Adrenal gland (tissue), 12 donors: ENCODE data around the gene ATP6V1A. TPM values are rescaled to one million over a fixed set of nuclear protein-coding genes. Genes with fewer than 3 reads are reported as not detected.

ENCODE experiments used
- DNase-seq, 7 donors: peaks; one replicate each; pipeline ENCODE4 v3.0.0-alpha.2; 2019 to 2020
- H3K27ac ChIP-seq, 5 donors: fragments of 200-600 bp; sonication (generic) in 4 of 5; 1 replicate in 3 of 5; 2 replicates in 2 of 5; pipeline versions ENCODE4 v1.5.1 to v1.8.0; 2016 to 2020; ENCODE audit warnings: mild to moderate bottlenecking in 1 of 5
- H3K27me3 ChIP-seq: fragments of 200-600 bp; 2 replicates; pipeline ENCODE4 v1.8.0; 2021
- H3K36me3 ChIP-seq, 2 donors: fragments of 200-600 bp; replicated peaks in 1 of 2; 1 replicate in 1 of 2; 2 replicates in 1 of 2; pipeline versions ENCODE4 v1.5.1 to v1.8.0; 2018 to 2022
- H3K4me1 ChIP-seq, 2 donors: fragments of 200-600 bp; replicated peaks in 1 of 2; 1 replicate in 1 of 2; 2 replicates in 1 of 2; pipeline versions ENCODE4 v1.5.1 to v1.8.0; 2018 to 2021
- H3K4me3 ChIP-seq, 4 donors: fragments of 200-600 bp; sonication (generic) in 3 of 4; one replicate each; pipeline ENCODE4 v1.5.1; 2016 to 2018
- H3K9me3 ChIP-seq, 3 donors: fragments of 200-600 bp; sonication (generic) in 1 of 3; replicated peaks in 1 of 3; 1 replicate in 2 of 3; 2 replicates in 1 of 3; pipeline versions ENCODE4 v1.5.1 to v1.8.0; 2016 to 2021
- CTCF ChIP-seq, 6 experiments: fragments of 450-650 bp in 4 of 6; fragments of 200-600 bp in 2 of 6; sonication (generic) in 1 of 6; IDR thresholded peaks; 1 replicate in 5 of 6; 2 replicates in 1 of 6; pipeline versions ENCODE4 v1.5.1 to v1.8.0; 2016 to 2021; ENCODE audit warnings: antibody characterized with exemption in 6 of 6, mild to moderate bottlenecking in 2 of 6, moderate library complexity in 1 of 6
- POLR2A ChIP-seq, 2 donors: fragments of 450-650 bp; IDR thresholded peaks; one replicate each; pipeline ENCODE4 v1.6.1; 2017; ENCODE audit warnings: antibody characterized with exemption in 2 of 2, mild to moderate bottlenecking in 2 of 2, moderate library complexity in 1 of 2
- WGBS, 4 donors: extraction: QIAGEN DNeasy Blood & Tissue Kit in 2 of 4; methylation state at CpG; one replicate each; pipeline versions ENCODE4 v1.1.5 to v1.1.7; 2013 to 2017; 5-methylcytosine and 5-hydroxymethylcytosine counted together
- intact Hi-C, 2 donors: fragments of 100-400 bp; cut with DNase I; formaldehyde crosslinking; loops; one replicate each; pipeline versions ENCODE4 v1.14.1 to v1.15.0; 2022 to 2023
- polyA plus RNA-seq, 3 donors: library from polyadenylated mRNA; stranded (reverse); fragments of 200-250 nt in 2 of 3; fragments of 350-450 nt in 1 of 3; fragmentation: Illumina TruSeq in 1 of 3; extraction: RNeasy Lipid Tissue Mini Kit (QIAGEN cat#74804) in 1 of 3; gene quantifications; one replicate each; pipeline ENCODE4 v1.2.3, GENCODE V29; 2013 to 2014
- total RNA-seq, 9 donors: library from RNA; depleted of rRNA in 4 of 9; stranded (reverse); fragments of >200 nt in 4 of 9; fragments of 120-200 nt in 1 of 9; fragmentation: NEBNext Ultra II Directional in 1 of 9; extraction: Animal tissue kit (Norgen Biotek cat#: 25700) in 1 of 9; gene quantifications; one replicate each; pipeline versions ENCODE4 v1.1.0 to v1.2.4, GENCODE V29; 2013 to 2023
- donor health status: healthy with polysubstance abuse.
- donor health status: Bipolar disorder and iron deficiency.
- donor health status: DM: yes; HTN: yes; CAD: no.
- donor health status: DM: no; HTN: no; CAD: no.
- donor health status: DM: no; HTN: no; CAD: no.
- donor health status: DM: yes; HTN: yes; CAD: no.

ATP6V1A gene
- total and polyA plus RNA-seq, 12 donors = 14.7 to 165 (median 108) TPM

GRCh38 chr3:113698956-113699355 is 47.9 kb upstream of the ATP6V1A start:
- TF ChIP-seq CTCF (IDR thresholded peaks at IDR 0.05) = no peak
- TF ChIP-seq POLR2A (IDR thresholded peaks at IDR 0.05) = no peak
- Histone ChIP-seq H3K27ac (peak overlapping the region in 1 of 5 donors; percentile 98), H3K36me3 (no peaks in the 10 kb centered on the region), H3K4me1 (peaks cover 7 to 26% of the 10 kb centered on the region in 2 donors), H3K27me3 (no peaks in the 10 kb centered on the region), H3K9me3 (no peaks in the 10 kb centered on the region), H3K4me3 (peak overlapping the region in 1 of 4 donors; percentile 10)
- intact Hi-C loops = no loop called here
- no peak for DNase-seq
- 21 to 33% (median 29%) methylated on average over 18 to 24 of the region's 24 CpGs for WGBS, 4 donors

GRCh38 chr3:113707835-113708234 is 39.0 kb upstream of the ATP6V1A start:
- Histone ChIP-seq H3K27me3 (no peaks in the 10 kb centered on the region), H3K27ac (no peak overlapping the region), H3K4me3 (no peak overlapping the region), H3K9me3 (no peaks in the 10 kb centered on the region), H3K36me3 (no peaks in the 10 kb centered on the region), H3K4me1 (no peaks in the 10 kb centered on the region)
- DNase-seq = no peak
- WGBS, 4 donors = 83 to 95% (median 90%) methylated on average over 4 of the region's 4 CpGs
- TF ChIP-seq CTCF (IDR thresholded peaks at IDR 0.05) (no peak), POLR2A (IDR thresholded peaks at IDR 0.05) (no peak)
- intact Hi-C loops = no loop called here

- TF ChIP-seq POLR2A (IDR thresholded peaks at IDR 0.05) = no peak
- TF ChIP-seq CTCF (IDR thresholded peaks at IDR 0.05) = no peak
- intact Hi-C loops = no loop called here
- H3K4me3 ChIP-seq = no peak overlapping the region
- no peak overlapping the region for H3K27ac ChIP-seq
- H3K9me3 ChIP-seq = no peaks in the 10 kb centered on the region
- 50 to 57% (median 51%) methylated on average over 3 of the region's 3 CpGs for WGBS, 4 donors
- H3K4me1 ChIP-seq = no peaks in the 10 kb centered on the region
- no peaks in the 10 kb centered on the region for H3K27me3 ChIP-seq
- no peak for DNase-seq
- no peaks in the 10 kb centered on the region for H3K36me3 ChIP-seq
These were observed 34.7 kb upstream of the ATP6V1A start for GRCh38 chr3:113712129-113712528.

GRCh38 chr3:113714702-113715101 is 32.1 kb upstream of the ATP6V1A start:
- no peaks in the 10 kb centered on the region for H3K27me3 ChIP-seq
- intact Hi-C loops = no loop called here
- 45 to 74% (median 63%) methylated on average over 1 of the region's 1 CpG for WGBS, 4 donors

More at GRCh38 chr3:113714702-113715101, 32.1 kb upstream of the ATP6V1A start:
- no peak overlapping the region for H3K4me3 ChIP-seq
- no peak overlapping the region for H3K27ac ChIP-seq
- no peak for TF ChIP-seq CTCF (IDR thresholded peaks at IDR 0.05)
- TF ChIP-seq POLR2A (IDR thresholded peaks at IDR 0.05) = no peak
- no peaks in the 10 kb centered on the region for H3K9me3 ChIP-seq
- H3K36me3 ChIP-seq = no peaks in the 10 kb centered on the region
- peaks cover 0 to 7% of the 10 kb centered on the region in 2 donors for H3K4me1 ChIP-seq
- no peak for DNase-seq
